ENCODE measurements around the gene DLG2.

Gene DLG2

GRCh38 chr11:83643115-83643514, 1984.0 kb downstream of the DLG2 start:
- no peaks in the 10 kb centered on the region for H3K4me1 ChIP-seq (ENCODE audit: control insufficient read depth, insufficient read depth, low read length)
- no peak overlapping the region for H3K9ac ChIP-seq (ENCODE audit: low read depth, low read length)
- H3K36me3 ChIP-seq (ENCODE audit: control insufficient read depth, insufficient read depth, low read length), result no peaks in the 10 kb centered on the region
- no peak overlapping the region for H3K4me3 ChIP-seq (ENCODE audit: low read depth, low read length)
- H3K27me3 ChIP-seq (ENCODE audit: control insufficient read depth, insufficient read depth, low read length), result no peaks in the 10 kb centered on the region
- H3K9me3 ChIP-seq (ENCODE audit: control insufficient read depth, insufficient read depth, low read length), result no peaks in the 10 kb centered on the region

GRCh38 chr11:83642500-83642899, 1984.6 kb downstream of the DLG2 start:
- Histone ChIP-seq H3K4me3 (ENCODE audit: low read depth, low read length) (no peak overlapping the region), H3K36me3 (ENCODE audit: control insufficient read depth, insufficient read depth, low read length) (no peaks in the 10 kb centered on the region), H3K9me3 (ENCODE audit: control insufficient read depth, insufficient read depth, low read length) (no peaks in the 10 kb centered on the region), H3K4me1 (ENCODE audit: control insufficient read depth, insufficient read depth, low read length) (no peaks in the 10 kb centered on the region), H3K27me3 (ENCODE audit: control insufficient read depth, insufficient read depth, low read length) (no peaks in the 10 kb centered on the region), H3K9ac (ENCODE audit: low read depth, low read length) (no peak overlapping the region)

GRCh38 chr11:83641511-83641910, 1985.6 kb downstream of the DLG2 start:
- Histone ChIP-seq H3K4me1 (ENCODE audit: control insufficient read depth, insufficient read depth, low read length) (no peaks in the 10 kb centered on the region), H3K4me3 (ENCODE audit: low read depth, low read length) (no peak overlapping the region), H3K9ac (ENCODE audit: low read depth, low read length) (no peak overlapping the region), H3K36me3 (ENCODE audit: control insufficient read depth, insufficient read depth, low read length) (no peaks in the 10 kb centered on the region), H3K27me3 (ENCODE audit: control insufficient read depth, insufficient read depth, low read length) (no peaks in the 10 kb centered on the region), H3K9me3 (ENCODE audit: control insufficient read depth, insufficient read depth, low read length) (no peaks in the 10 kb centered on the region)

- Histone ChIP-seq H3K9me3 (ENCODE audit: control insufficient read depth, insufficient read depth, low read length) (no peaks in the 10 kb centered on the region), H3K27me3 (ENCODE audit: control insufficient read depth, insufficient read depth, low read length) (no peaks in the 10 kb centered on the region), H3K9ac (ENCODE audit: low read depth, low read length) (no peak overlapping the region), H3K4me1 (ENCODE audit: control insufficient read depth, insufficient read depth, low read length) (no peaks in the 10 kb centered on the region), H3K36me3 (ENCODE audit: control insufficient read depth, insufficient read depth, low read length) (no peaks in the 10 kb centered on the region), H3K4me3 (ENCODE audit: low read depth, low read length) (no peak overlapping the region)
These were observed 1987.0 kb downstream of the DLG2 start for GRCh38 chr11:83639995-83640758.

- no peak overlapping the region for H3K9ac ChIP-seq (ENCODE audit: low read depth, low read length)
- no peaks in the 10 kb centered on the region for H3K9me3 ChIP-seq (ENCODE audit: control insufficient read depth, insufficient read depth, low read length)
- no peaks in the 10 kb centered on the region for H3K36me3 ChIP-seq (ENCODE audit: control insufficient read depth, insufficient read depth, low read length)
- H3K27me3 ChIP-seq (ENCODE audit: control insufficient read depth, insufficient read depth, low read length), result no peaks in the 10 kb centered on the region
- H3K4me1 ChIP-seq (ENCODE audit: control insufficient read depth, insufficient read depth, low read length), result no peaks in the 10 kb centered on the region
- H3K4me3 ChIP-seq (ENCODE audit: low read depth, low read length), result no peak overlapping the region
These were observed 1992.0 kb downstream of the DLG2 start for GRCh38 chr11:83635166-83635565.

- Histone ChIP-seq H3K27me3 (ENCODE audit: control insufficient read depth, insufficient read depth, low read length) (no peaks in the 10 kb centered on the region), H3K4me3 (ENCODE audit: low read depth, low read length) (no peak overlapping the region), H3K9ac (ENCODE audit: low read depth, low read length) (no peak overlapping the region), H3K4me1 (ENCODE audit: control insufficient read depth, insufficient read depth, low read length) (no peaks in the 10 kb centered on the region), H3K36me3 (ENCODE audit: control insufficient read depth, insufficient read depth, low read length) (no peaks in the 10 kb centered on the region), H3K9me3 (ENCODE audit: control insufficient read depth, insufficient read depth, low read length) (no peaks in the 10 kb centered on the region)
These were observed 1996.9 kb downstream of the DLG2 start for GRCh38 chr11:83630211-83630610.

- no peaks in the 10 kb centered on the region for H3K4me1 ChIP-seq (ENCODE audit: control insufficient read depth, insufficient read depth, low read length)
- H3K4me3 ChIP-seq (ENCODE audit: low read depth, low read length), result no peak overlapping the region
These were observed 1997.4 kb downstream of the DLG2 start for GRCh38 chr11:83629775-83630174.

GRCh38 chr11:83628622-83629355, 1998.4 kb downstream of the DLG2 start:
- no peak overlapping the region for H3K9ac ChIP-seq (ENCODE audit: low read depth, low read length)
- no peak overlapping the region for H3K4me3 ChIP-seq (ENCODE audit: low read depth, low read length)
- H3K27me3 ChIP-seq (ENCODE audit: control insufficient read depth, insufficient read depth, low read length), result no peaks in the 10 kb centered on the region
- no peaks in the 10 kb centered on the region for H3K36me3 ChIP-seq (ENCODE audit: control insufficient read depth, insufficient read depth, low read length)
- H3K4me1 ChIP-seq (ENCODE audit: control insufficient read depth, insufficient read depth, low read length), result no peaks in the 10 kb centered on the region
- no peaks in the 10 kb centered on the region for H3K9me3 ChIP-seq (ENCODE audit: control insufficient read depth, insufficient read depth, low read length)

More at GRCh38 chr11:83629775-83630174, 1997.4 kb downstream of the DLG2 start:
- Histone ChIP-seq H3K9ac (ENCODE audit: low read depth, low read length) (no peak overlapping the region), H3K9me3 (ENCODE audit: control insufficient read depth, insufficient read depth, low read length) (no peaks in the 10 kb centered on the region), H3K27me3 (ENCODE audit: control insufficient read depth, insufficient read depth, low read length) (no peaks in the 10 kb centered on the region), H3K36me3 (ENCODE audit: control insufficient read depth, insufficient read depth, low read length) (no peaks in the 10 kb centered on the region)

- Histone ChIP-seq H3K36me3 (ENCODE audit: control insufficient read depth, insufficient read depth, low read length) (no peaks in the 10 kb centered on the region), H3K4me3 (ENCODE audit: low read depth, low read length) (no peak overlapping the region), H3K9ac (ENCODE audit: low read depth, low read length) (no peak overlapping the region), H3K9me3 (ENCODE audit: control insufficient read depth, insufficient read depth, low read length) (no peaks in the 10 kb centered on the region), H3K27me3 (ENCODE audit: control insufficient read depth, insufficient read depth, low read length) (no peaks in the 10 kb centered on the region), H3K4me1 (ENCODE audit: control insufficient read depth, insufficient read depth, low read length) (no peaks in the 10 kb centered on the region)
These were observed 2001.8 kb downstream of the DLG2 start for GRCh38 chr11:83625336-83625735.

- H3K9me3 ChIP-seq (ENCODE audit: control insufficient read depth, insufficient read depth, low read length), result no peaks in the 10 kb centered on the region
- H3K9ac ChIP-seq (ENCODE audit: low read depth, low read length), result no peak overlapping the region
- H3K36me3 ChIP-seq (ENCODE audit: control insufficient read depth, insufficient read depth, low read length), result no peaks in the 10 kb centered on the region
- H3K4me1 ChIP-seq (ENCODE audit: control insufficient read depth, insufficient read depth, low read length), result no peaks in the 10 kb centered on the region
- H3K27me3 ChIP-seq (ENCODE audit: control insufficient read depth, insufficient read depth, low read length), result no peaks in the 10 kb centered on the region
- H3K4me3 ChIP-seq (ENCODE audit: low read depth, low read length), result no peak overlapping the region
These were observed 2009.5 kb downstream of the DLG2 start for GRCh38 chr11:83617671-83618070.

GRCh38 chr11:83613767-83614121, 2013.4 kb downstream of the DLG2 start:
- Histone ChIP-seq H3K4me3 (ENCODE audit: low read depth, low read length) (no peak overlapping the region), H3K27me3 (ENCODE audit: control insufficient read depth, insufficient read depth, low read length) (no peaks in the 10 kb centered on the region), H3K9me3 (ENCODE audit: control insufficient read depth, insufficient read depth, low read length) (no peaks in the 10 kb centered on the region), H3K9ac (ENCODE audit: low read depth, low read length) (no peak overlapping the region), H3K4me1 (ENCODE audit: control insufficient read depth, insufficient read depth, low read length) (no peaks in the 10 kb centered on the region), H3K36me3 (ENCODE audit: control insufficient read depth, insufficient read depth, low read length) (no peaks in the 10 kb centered on the region)
